Mesenchymal stem cell (in vitro differentiated cells and primary cell): ENCODE data around the gene PLCH2.

Experiments used
- DNase-seq: peaks from one replicate; pipeline ENCODE4 v3.0.0-alpha.2; 2013
- H2AFZ ChIP-seq: one replicate; pipeline ENCODE4 v1.6.1; 2013; ENCODE audit warnings: low read depth, mild to moderate bottlenecking, control low read depth, inconsistent platforms, low read length, moderate library complexity
- H2AK5ac ChIP-seq: 2 replicates; pipeline ENCODE4 v1.6.1; 2013; ENCODE audit warnings: low read length, moderate library complexity, mild to moderate bottlenecking, inconsistent platforms; ENCODE audit not compliant: severe bottlenecking
- H2BK120ac ChIP-seq: one replicate; pipeline ENCODE4 v1.6.1; 2013; ENCODE audit warnings: low read depth, mild to moderate bottlenecking, inconsistent platforms, low read length, moderate library complexity
- H2BK12ac ChIP-seq, 2 experiments: one replicate each; pipeline ENCODE4 v1.6.1; 2013; ENCODE audit warnings: inconsistent platforms in 2 of 2, low read length in 2 of 2, mild to moderate bottlenecking in 2 of 2, moderate library complexity in 2 of 2, control low read depth in 1 of 2
- H2BK15ac ChIP-seq: one replicate; pipeline ENCODE4 v1.6.1; 2013; ENCODE audit warnings: mild to moderate bottlenecking, low read depth, inconsistent platforms; ENCODE audit not compliant: poor library complexity, severe bottlenecking
- H2BK5ac ChIP-seq: 2 replicates; pipeline ENCODE4 v1.6.1; 2013; ENCODE audit warnings: low read depth, mild to moderate bottlenecking, low read length, control low read depth, inconsistent platforms; ENCODE audit not compliant: poor library complexity, severe bottlenecking
- H3K14ac ChIP-seq, 2 experiments: one replicate each; pipeline ENCODE4 v1.6.1; 2013; ENCODE audit warnings: inconsistent platforms in 2 of 2, low read length in 2 of 2, control low read depth in 1 of 2, mild to moderate bottlenecking in 1 of 2, moderate library complexity in 1 of 2
- H3K18ac ChIP-seq, 2 experiments: one replicate each; pipeline ENCODE4 v1.6.1; 2013; ENCODE audit warnings: inconsistent platforms in 2 of 2, low read length in 2 of 2, control low read depth in 1 of 2, low read depth in 1 of 2, mild to moderate bottlenecking in 1 of 2
- H3K23ac ChIP-seq, 2 experiments: one replicate each; pipeline ENCODE4 v1.6.1; 2013; ENCODE audit warnings: inconsistent platforms in 2 of 2, low read length in 2 of 2, mild to moderate bottlenecking in 2 of 2, moderate library complexity in 2 of 2, control low read depth in 1 of 2
- H3K27ac ChIP-seq: 2 replicates; pipeline ENCODE4 v1.5.1; 2013; ENCODE audit warnings: mild to moderate bottlenecking, moderate library complexity, low read length, control low read depth, inconsistent platforms; ENCODE audit not compliant: poor library complexity, severe bottlenecking
- H3K27me3 ChIP-seq, 2 experiments: 2 replicates each; pipeline versions ENCODE4 v1.6.1 to v1.7.0; 2013; ENCODE audit warnings: low read length in 2 of 2, mild to moderate bottlenecking in 2 of 2, moderate library complexity in 2 of 2, control low read depth in 1 of 2, inconsistent platforms in 1 of 2; ENCODE audit not compliant: control insufficient read depth in 1 of 2, insufficient read depth in 1 of 2
- H3K36me3 ChIP-seq, 2 experiments: 2 replicates each; pipeline versions ENCODE4 v1.6.1 to v1.7.0; 2013; ENCODE audit warnings: low read length in 2 of 2, control low read depth in 1 of 2, inconsistent platforms in 1 of 2, low read depth in 1 of 2, mild to moderate bottlenecking in 1 of 2; ENCODE audit not compliant: insufficient read depth in 2 of 2, control insufficient read depth in 1 of 2
- H3K4ac ChIP-seq, 2 experiments: one replicate each; pipeline ENCODE4 v1.6.1; 2013; ENCODE audit warnings: inconsistent platforms in 2 of 2, low read length in 2 of 2, mild to moderate bottlenecking in 2 of 2, moderate library complexity in 2 of 2, control low read depth in 1 of 2, low read depth in 1 of 2
- H3K4me1 ChIP-seq: 2 replicates; pipeline ENCODE4 v1.6.1; 2013; ENCODE audit warnings: low read depth, low read length, control low read depth; ENCODE audit not compliant: control insufficient read depth, insufficient read depth
- H3K4me2 ChIP-seq: 2 replicates; pipeline ENCODE4 v1.6.1; 2013; ENCODE audit warnings: low read length, mild to moderate bottlenecking, inconsistent platforms; ENCODE audit not compliant: poor library complexity, severe bottlenecking
- H3K4me3 ChIP-seq, 2 experiments: 2 replicates each; pipeline versions ENCODE4 v1.5.1 to v1.7.0; 2013; ENCODE audit warnings: low read length in 2 of 2, mild to moderate bottlenecking in 2 of 2, control low read depth in 1 of 2, low read depth in 1 of 2; ENCODE audit not compliant: insufficient read depth in 1 of 2
- H3K79me1 ChIP-seq: replicated peaks from 2 replicates; pipeline ENCODE4 v1.6.1; 2013; ENCODE audit warnings: mild to moderate bottlenecking, control low read depth, low read length, inconsistent platforms; ENCODE audit not compliant: poor library complexity, severe bottlenecking
- H3K9ac ChIP-seq: 2 replicates; pipeline ENCODE4 v1.7.0; 2013; ENCODE audit warnings: mild to moderate bottlenecking, low read length, moderate library complexity
- H3K9me3 ChIP-seq: 2 replicates; pipeline ENCODE4 v1.7.0; 2013; ENCODE audit warnings: mild to moderate bottlenecking, low read length; ENCODE audit not compliant: control insufficient read depth
- H4K8ac ChIP-seq: one replicate; pipeline ENCODE4 v1.6.1; 2013; ENCODE audit warnings: inconsistent platforms, mild to moderate bottlenecking, low read length, moderate library complexity
- H4K91ac ChIP-seq: one replicate; pipeline ENCODE4 v1.6.1; 2013; ENCODE audit warnings: mild to moderate bottlenecking, low read length, inconsistent platforms
- WGBS: methylation state at CpG from one replicate; pipeline ENCODE4 v1.1.7; 2013; ENCODE audit warnings: mixed read lengths; 5-methylcytosine and 5-hydroxymethylcytosine counted together

PLCH2 gene

DNA sequence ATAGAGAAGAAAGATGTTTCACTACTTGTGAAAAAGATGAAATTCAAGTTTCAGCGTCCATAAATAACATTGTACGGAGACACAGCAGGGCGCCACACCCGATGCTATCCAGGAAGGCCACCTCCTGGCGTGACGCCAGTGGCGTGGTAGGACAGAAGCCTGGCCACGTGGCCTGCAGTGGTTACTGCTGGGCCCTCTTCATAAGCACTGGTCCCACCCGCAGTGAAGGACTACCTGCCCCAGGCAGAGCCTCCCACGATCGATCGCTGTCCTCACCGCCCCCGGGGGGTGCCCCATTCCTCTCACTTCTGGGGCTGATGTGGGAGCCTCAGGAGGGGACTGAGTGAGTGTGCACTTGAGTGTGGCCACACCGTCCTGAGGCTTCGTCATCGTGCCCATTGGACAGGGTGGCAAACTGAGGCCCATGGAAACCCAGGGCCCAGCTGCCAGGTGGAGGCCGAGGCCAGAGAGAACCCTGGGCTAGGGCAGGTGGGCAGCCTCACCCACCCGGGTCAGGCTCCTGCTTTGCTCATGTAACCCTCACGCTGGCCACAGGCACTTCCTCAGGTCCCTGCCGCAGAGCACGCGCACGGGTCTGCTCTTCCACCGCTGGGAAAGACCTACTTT is 65.6 kb downstream of the PLCH2 start:
- no peaks in the 10 kb centered on the region for H3K79me1 ChIP-seq
- H2BK12ac ChIP-seq, result no peak overlapping the region
- no peak overlapping the region for H3K23ac ChIP-seq
- H3K4ac ChIP-seq, result no peak overlapping the region
- no peak overlapping the region for H4K8ac ChIP-seq
- DNase-seq, result no peak
- H4K91ac ChIP-seq, result no peak overlapping the region
- H3K4me2 ChIP-seq, result no peak overlapping the region
- peaks cover 4 to 53% of the 10 kb centered on the region in 2 experiments for H3K27me3 ChIP-seq
- no peak overlapping the region for H3K14ac ChIP-seq
- peaks cover 49% of the 10 kb centered on the region for H3K4me1 ChIP-seq
- H3K4me3 ChIP-seq, result no peak overlapping the region
- no peaks in the 10 kb centered on the region for H3K36me3 ChIP-seq
- no peak overlapping the region for H3K9ac ChIP-seq
- H3K18ac ChIP-seq, result no peak overlapping the region
- no peak overlapping the region for H2AK5ac ChIP-seq
- no peak overlapping the region for H2BK5ac ChIP-seq
- WGBS, result 88% methylated on average over 25 of the region's 25 CpGs
- no peaks in the 10 kb centered on the region for H3K9me3 ChIP-seq
- no peak overlapping the region for H2AFZ ChIP-seq
- H2BK120ac ChIP-seq, result no peak overlapping the region
- no peak overlapping the region for H2BK15ac ChIP-seq
- H3K27ac ChIP-seq, result no peak overlapping the region

DNA sequence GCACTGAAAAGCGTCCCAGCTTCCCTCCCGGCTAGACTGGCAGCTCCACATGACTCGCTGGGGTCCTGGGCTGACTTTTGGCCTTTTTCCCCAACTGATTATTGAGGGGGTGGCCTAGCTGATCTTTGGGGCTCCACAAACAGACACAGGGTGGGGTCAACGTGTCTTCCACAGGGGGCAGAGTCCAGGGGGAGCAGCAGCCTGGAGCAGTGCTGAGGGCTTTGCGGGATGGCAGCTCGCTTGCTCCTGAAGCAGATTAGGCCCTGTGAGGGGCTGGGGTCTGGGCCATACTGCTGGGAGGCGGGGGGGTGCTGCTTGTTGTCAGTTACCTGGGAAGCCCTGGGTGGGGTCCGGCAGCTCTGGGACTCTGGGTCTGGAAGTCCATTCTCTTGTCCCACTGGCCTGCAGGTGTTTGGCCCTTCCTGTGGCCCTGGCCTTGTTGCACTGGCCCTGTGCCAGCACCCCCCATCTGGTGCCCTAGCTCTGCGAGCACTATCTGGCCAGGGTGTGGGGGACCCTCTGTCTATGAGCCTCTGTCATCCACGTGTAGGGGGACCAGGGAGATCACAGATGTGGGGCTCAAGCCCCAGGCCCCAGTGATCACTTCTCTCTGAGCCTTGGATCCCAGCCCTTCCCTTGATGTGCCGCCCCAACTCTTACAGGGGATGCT is 66.3 kb downstream of the PLCH2 start:
- H3K36me3 ChIP-seq, result no peaks in the 10 kb centered on the region
- H3K14ac ChIP-seq, result no peak overlapping the region
- H2AFZ ChIP-seq, result no peak overlapping the region
- no peak for DNase-seq
- no peak overlapping the region for H4K91ac ChIP-seq
- H4K8ac ChIP-seq, result no peak overlapping the region
- peak overlapping the region; percentile 24 for H2AK5ac ChIP-seq
- peaks cover 53% of the 10 kb centered on the region for H3K4me1 ChIP-seq
- H3K79me1 ChIP-seq, result no peaks in the 10 kb centered on the region
- no peaks in the 10 kb centered on the region for H3K9me3 ChIP-seq
- H2BK15ac ChIP-seq, result no peak overlapping the region
- no peak overlapping the region for H3K27ac ChIP-seq
- H2BK120ac ChIP-seq, result no peak overlapping the region
- no peak overlapping the region for H3K9ac ChIP-seq
- no peak overlapping the region for H3K18ac ChIP-seq
- H3K4me2 ChIP-seq, result no peak overlapping the region
- peaks cover 4 to 46% of the 10 kb centered on the region in 2 experiments for H3K27me3 ChIP-seq
- WGBS, result 89% methylated on average over 11 of the region's 11 CpGs
- no peak overlapping the region for H3K23ac ChIP-seq
- no peak overlapping the region for H2BK12ac ChIP-seq
- H2BK5ac ChIP-seq, result no peak overlapping the region
- H3K4ac ChIP-seq, result no peak overlapping the region
- no peak overlapping the region for H3K4me3 ChIP-seq

DNA sequence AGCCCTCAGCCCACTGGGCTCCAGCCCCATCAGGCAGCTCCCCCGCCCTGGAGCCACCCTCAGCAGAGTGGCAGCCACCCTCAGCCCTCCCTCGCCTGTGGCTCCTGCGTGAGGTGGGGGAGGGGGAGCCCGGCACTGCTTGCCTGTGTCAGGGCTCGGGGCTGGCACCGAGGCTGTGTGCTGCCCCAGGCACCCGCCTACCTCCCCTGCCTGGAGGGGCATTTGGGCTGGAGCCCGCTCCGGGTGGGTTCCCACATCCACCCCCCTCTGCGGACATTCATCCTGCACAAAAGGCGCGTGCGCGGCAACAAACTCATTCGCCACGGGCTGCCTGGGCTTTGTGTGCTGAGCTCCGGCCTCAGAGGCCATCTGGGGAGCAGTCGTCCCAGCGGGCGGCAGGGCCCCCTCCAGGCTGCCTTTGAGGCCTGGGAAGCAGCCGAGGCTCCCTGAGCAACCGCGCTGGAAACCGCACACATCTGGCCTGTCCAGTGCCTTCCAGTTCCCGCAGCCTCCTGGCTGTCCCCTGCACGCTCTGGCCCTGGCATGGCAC is 67.5 kb downstream of the PLCH2 start:
- Histone ChIP-seq H3K79me1 (no peaks in the 10 kb centered on the region), H3K14ac (no peak overlapping the region), H2BK120ac (no peak overlapping the region), H3K4me1 (peaks cover 63% of the 10 kb centered on the region), H2AFZ (peak overlapping the region; percentile 19), H2BK12ac (no peak overlapping the region), H3K36me3 (no peaks in the 10 kb centered on the region), H3K4me3 (no peak overlapping the region), H3K23ac (no peak overlapping the region), H2BK15ac (no peak overlapping the region), H3K9me3 (no peaks in the 10 kb centered on the region), H3K9ac (no peak overlapping the region), H3K27me3 (peaks cover 4 to 36% of the 10 kb centered on the region in 2 experiments), H3K27ac (no peak overlapping the region), H2AK5ac (no peak overlapping the region), H2BK5ac (no peak overlapping the region), H4K91ac (peak overlapping the region; percentile 30), H3K4me2 (peak overlapping the region; percentile 9), H4K8ac (peak overlapping the region; percentile 16), H3K18ac (peak overlapping the region in 1 of 2 experiments; percentile 0), H3K4ac (no peak overlapping the region)
- peak; percentile 60 for DNase-seq
- 41% methylated on average over 26 of the region's 26 CpGs for WGBS

DNA sequence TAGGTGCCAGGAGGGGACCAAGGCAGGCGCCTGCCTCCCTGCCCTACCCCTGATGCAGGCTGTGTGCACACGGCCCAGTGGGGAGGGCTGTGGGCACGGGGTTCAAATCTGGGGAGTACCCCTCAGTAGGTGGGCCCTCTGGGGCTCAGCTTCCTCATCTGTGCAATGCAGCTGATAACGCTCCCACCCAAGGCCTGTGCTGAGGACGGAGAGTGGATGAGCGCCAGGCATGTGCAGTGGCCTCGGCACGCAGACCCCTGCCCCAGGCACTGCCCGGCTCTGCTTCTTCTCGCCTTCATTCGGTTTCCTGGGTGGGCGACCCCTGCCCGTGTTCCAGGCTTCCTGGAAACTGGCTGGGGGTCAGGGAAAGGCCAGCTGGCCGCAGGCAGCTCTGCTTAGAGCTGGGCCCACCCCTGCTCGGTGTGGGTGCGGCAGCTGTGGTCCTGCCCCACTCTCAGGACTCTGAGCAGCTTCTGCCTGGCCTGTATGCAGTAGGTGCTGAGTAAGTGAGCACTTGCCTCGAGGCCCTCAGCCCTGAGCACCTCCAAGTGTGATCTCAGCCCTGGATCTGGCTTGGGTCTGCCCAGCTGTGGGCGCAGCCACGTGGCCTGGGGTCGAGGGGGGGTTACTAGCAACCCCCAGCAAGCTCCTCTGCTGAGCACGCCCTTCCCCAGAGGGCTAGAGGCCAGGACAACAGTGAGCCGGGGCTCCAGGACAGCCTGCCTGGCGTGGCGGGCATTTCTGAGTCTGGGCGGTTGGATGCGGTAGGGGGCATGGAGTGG is 68.2 kb downstream of the PLCH2 start:
- Histone ChIP-seq H3K9me3 (no peaks in the 10 kb centered on the region), H3K4me2 (no peak overlapping the region), H2AK5ac (peak overlapping the region; percentile 20), H2BK5ac (no peak overlapping the region), H3K27me3 (peaks cover 4 to 31% of the 10 kb centered on the region in 2 experiments), H3K36me3 (no peaks in the 10 kb centered on the region), H2AFZ (peak overlapping the region; percentile 49), H3K23ac (no peak overlapping the region), H3K27ac (no peak overlapping the region), H3K4ac (peak overlapping the region in 1 of 2 experiments; percentile 21), H3K4me3 (no peak overlapping the region), H2BK15ac (no peak overlapping the region), H3K4me1 (peaks cover 67% of the 10 kb centered on the region), H3K14ac (peak overlapping the region in 1 of 2 experiments; percentile 36), H4K8ac (peak overlapping the region; percentile 10), H3K18ac (peak overlapping the region in 1 of 2 experiments; percentile 78), H3K9ac (no peak overlapping the region), H2BK12ac (peak overlapping the region in 1 of 2 experiments; percentile 76), H3K79me1 (no peaks in the 10 kb centered on the region), H4K91ac (peak overlapping the region; percentile 30), H2BK120ac (no peak overlapping the region)
- DNase-seq, result peak; percentile 30
- 71% methylated on average over 26 of the region's 26 CpGs for WGBS
